Keratinocyte (primary cell): ENCODE measurements around the gene ATP8A1. TPM values are rescaled to one million over a fixed set of nuclear protein-coding genes. Genes with fewer than 3 reads are reported as not detected.

Experiments used
- DNase-seq: peaks from one replicate; pipeline ENCODE4 v3.0.0-alpha.2; 2011; ENCODE audit warnings: low read depth, missing footprints, low spot score
- FAIRE-seq: peaks from 2 replicates; lab custom pipeline; 2011; peaks lifted over from hg19 to GRCh38; lab: Jason Lieb, UNC
- H2AFZ ChIP-seq: 2 replicates; pipeline ENCODE4 v1.6.0; 2012; ENCODE audit warnings: low read length, control low read depth, inconsistent platforms; ENCODE audit not compliant: control insufficient read depth
- H3K27ac ChIP-seq: 2 replicates; pipeline ENCODE4 v1.5.1; 2011; ENCODE audit warnings: low read length; ENCODE audit not compliant: control insufficient read depth, insufficient read depth
- H3K27me3 ChIP-seq: 3 replicates; pipeline ENCODE4 v1.6.0; 2011; ENCODE audit warnings: low read length; ENCODE audit not compliant: control insufficient read depth, insufficient read depth; ENCODE audit errors: extremely low read depth
- H3K36me3 ChIP-seq, 2 experiments: 2 replicates in 1 of 2; 3 replicates in 1 of 2; pipeline ENCODE4 v1.5.1; 2011; ENCODE audit warnings: low read length in 2 of 2, mild to moderate bottlenecking in 1 of 2; ENCODE audit not compliant: control insufficient read depth in 2 of 2, insufficient read depth in 2 of 2; ENCODE audit errors: extremely low read depth in 1 of 2
- H3K4me1 ChIP-seq: 3 replicates; pipeline ENCODE4 v1.5.1; 2011; ENCODE audit warnings: low read length; ENCODE audit not compliant: control insufficient read depth, insufficient read depth; ENCODE audit errors: extremely low read depth
- H3K4me2 ChIP-seq: 3 replicates; pipeline ENCODE4 v1.6.0; 2011; ENCODE audit warnings: low read depth, low read length; ENCODE audit not compliant: control insufficient read depth, insufficient read depth; ENCODE audit errors: extremely low read depth
- H3K4me3 ChIP-seq, 3 experiments: fragments of 200-600 bp in 1 of 3; sonication (generic) in 1 of 3; 2 replicates in 2 of 3; 3 replicates in 1 of 3; pipeline ENCODE4 v1.5.1; 2011 to 2016; ENCODE audit warnings: low read length in 3 of 3, mild to moderate bottlenecking in 3 of 3, control low read depth in 2 of 3, inconsistent platforms in 1 of 3, low read depth in 1 of 3, mixed read lengths in 1 of 3, mixed run types in 1 of 3, moderate library complexity in 1 of 3; ENCODE audit not compliant: control insufficient read depth in 2 of 3, insufficient read depth in 2 of 3; ENCODE audit errors: extremely low read depth in 1 of 3
- H3K79me2 ChIP-seq: 2 replicates; pipeline ENCODE4 v1.6.0; 2012; ENCODE audit warnings: low read length; ENCODE audit not compliant: control insufficient read depth, insufficient read depth
- H3K9ac ChIP-seq: 3 replicates; pipeline ENCODE4 v1.6.0; 2011; ENCODE audit warnings: low read length; ENCODE audit not compliant: control insufficient read depth, insufficient read depth; ENCODE audit errors: extremely low read depth
- H3K9me1 ChIP-seq: 3 replicates; pipeline ENCODE4 v1.6.0; 2011; ENCODE audit warnings: low read length; ENCODE audit not compliant: control insufficient read depth, insufficient read depth; ENCODE audit errors: extremely low read depth
- H3K9me3 ChIP-seq: 2 replicates; pipeline ENCODE4 v1.5.1; 2012; ENCODE audit warnings: low read depth, low read length; ENCODE audit not compliant: control insufficient read depth
- H4K20me1 ChIP-seq: 3 replicates; pipeline ENCODE4 v1.6.0; 2011; ENCODE audit warnings: low read length; ENCODE audit not compliant: control insufficient read depth, insufficient read depth; ENCODE audit errors: extremely low read depth
- EZH2 ChIP-seq: IDR thresholded peaks from one replicate; pipeline ENCODE4 v1.6.1; 2012; ENCODE audit warnings: inconsistent platforms, mild to moderate bottlenecking, low read length, moderate library complexity
- dilution Hi-C: fragments of 300-500 bp; cut with MboI; formaldehyde crosslinking; loops from one replicate; pipeline ENCODE4 v1.7.0; 2020; ENCODE audit warnings: low sequenced_read_pairs; ENCODE audit not compliant: extremely low pct_ligation_motif_present
- polyA plus RNA-seq, 5 experiments: library from polyadenylated mRNA; depleted of rRNA in 3 of 5; stranded (reverse) in 3 of 5; stranded (forward) in 1 of 5; unstranded in 1 of 5; fragments of >200 nt; gene quantifications; 1 replicate in 1 of 5; 2 replicates in 3 of 5; 3 replicates in 1 of 5; pipeline versions ENCODE4 v1.2.1 to v1.2.3, GENCODE V29; 2011 to 2012; ENCODE audit warnings: missing spikeins in 2 of 5, low read depth in 1 of 5, low replicate concordance in 1 of 5
- TF ChIP-seq, protein P1 (sequence below), 3 experiments: IDR thresholded peaks in 1 of 3; conservative IDR thresholded peaks in 1 of 3; optimal IDR thresholded peaks in 1 of 3; 2 replicates in 2 of 3; 3 replicates in 1 of 3; pipeline versions ENCODE3 to v1.5.1; 2011; ENCODE audit warnings: low read length in 3 of 3, mild to moderate bottlenecking in 3 of 3, moderate library complexity in 2 of 3, control low read depth in 1 of 3, inconsistent platforms in 1 of 3; ENCODE audit not compliant: insufficient read depth in 2 of 3; ENCODE audit errors: extremely low read depth in 1 of 3

Gene ATP8A1
- polyA plus RNA-seq, 1 donor (not counting 4 experiments of a cell fraction or from before 2014, with no cell fraction given), result 0.20 TPM

DNA sequence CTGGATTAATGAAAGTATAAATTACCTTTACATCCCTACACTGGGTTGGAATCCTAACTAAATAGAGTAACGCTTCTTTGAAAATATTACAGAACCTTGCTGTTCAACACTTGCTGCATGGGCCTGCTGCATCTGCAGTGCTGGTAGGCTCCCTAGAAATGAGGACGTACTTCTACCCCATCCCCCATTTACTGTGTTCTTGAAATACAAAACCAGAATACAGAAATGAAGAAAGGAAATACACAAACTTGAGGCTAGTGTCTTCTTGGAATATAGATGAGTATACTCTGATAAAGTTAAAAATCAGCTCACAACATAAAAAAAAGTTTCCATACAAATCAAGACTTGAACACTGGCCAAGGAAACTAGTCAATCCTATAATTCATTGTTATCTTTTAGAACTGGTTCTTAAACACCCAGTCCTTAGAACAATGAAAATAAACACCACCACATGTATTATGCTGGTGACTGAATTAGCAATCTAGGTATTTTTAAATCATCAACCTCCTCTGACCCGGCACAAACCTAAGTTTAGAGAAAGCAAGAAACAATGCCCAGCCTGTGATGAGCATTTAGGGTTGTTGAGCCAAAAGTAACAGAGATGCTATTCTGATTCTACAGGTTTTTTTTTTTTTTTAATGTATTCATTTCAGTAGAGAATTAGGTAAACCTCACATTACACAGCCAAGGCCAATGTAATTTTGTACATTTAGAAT is 49.7 kb downstream of the ATP8A1 start:
- no peak overlapping the region for H3K4me3 ChIP-seq
- H3K27me3 ChIP-seq, result no peaks in the 10 kb centered on the region
- no peaks in the 10 kb centered on the region for H4K20me1 ChIP-seq
- H3K4me1 ChIP-seq, result no peaks in the 10 kb centered on the region
- no peaks in the 10 kb centered on the region for H3K9me3 ChIP-seq
- no peak overlapping the region for H3K4me2 ChIP-seq
- H2AFZ ChIP-seq, result no peak overlapping the region
- no peak overlapping the region for H3K9ac ChIP-seq
- H3K36me3 ChIP-seq, result no peaks in the 10 kb centered on the region
- no peaks in the 10 kb centered on the region for H3K9me1 ChIP-seq
- no peaks in the 10 kb centered on the region for H3K79me2 ChIP-seq
- no peak overlapping the region for H3K27ac ChIP-seq
- TF ChIP-seq, protein P1, sequence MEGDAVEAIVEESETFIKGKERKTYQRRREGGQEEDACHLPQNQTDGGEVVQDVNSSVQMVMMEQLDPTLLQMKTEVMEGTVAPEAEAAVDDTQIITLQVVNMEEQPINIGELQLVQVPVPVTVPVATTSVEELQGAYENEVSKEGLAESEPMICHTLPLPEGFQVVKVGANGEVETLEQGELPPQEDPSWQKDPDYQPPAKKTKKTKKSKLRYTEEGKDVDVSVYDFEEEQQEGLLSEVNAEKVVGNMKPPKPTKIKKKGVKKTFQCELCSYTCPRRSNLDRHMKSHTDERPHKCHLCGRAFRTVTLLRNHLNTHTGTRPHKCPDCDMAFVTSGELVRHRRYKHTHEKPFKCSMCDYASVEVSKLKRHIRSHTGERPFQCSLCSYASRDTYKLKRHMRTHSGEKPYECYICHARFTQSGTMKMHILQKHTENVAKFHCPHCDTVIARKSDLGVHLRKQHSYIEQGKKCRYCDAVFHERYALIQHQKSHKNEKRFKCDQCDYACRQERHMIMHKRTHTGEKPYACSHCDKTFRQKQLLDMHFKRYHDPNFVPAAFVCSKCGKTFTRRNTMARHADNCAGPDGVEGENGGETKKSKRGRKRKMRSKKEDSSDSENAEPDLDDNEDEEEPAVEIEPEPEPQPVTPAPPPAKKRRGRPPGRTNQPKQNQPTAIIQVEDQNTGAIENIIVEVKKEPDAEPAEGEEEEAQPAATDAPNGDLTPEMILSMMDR (optimal IDR thresholded peaks at IDR 0.05 in 1 of 3, IDR thresholded peaks at IDR 0.05 in 1 of 3, conservative IDR thresholded peaks at IDR 0.05 in 1 of 3; ENCODE audit: extremely low read depth in 1 of 3, insufficient read depth in 2 of 3, low read length in 3 of 3), result no peak
- TF ChIP-seq EZH2, result no peak
- no peak for DNase-seq
- FAIRE-seq, result no peak
- dilution Hi-C loops, result no loop called here

DNA sequence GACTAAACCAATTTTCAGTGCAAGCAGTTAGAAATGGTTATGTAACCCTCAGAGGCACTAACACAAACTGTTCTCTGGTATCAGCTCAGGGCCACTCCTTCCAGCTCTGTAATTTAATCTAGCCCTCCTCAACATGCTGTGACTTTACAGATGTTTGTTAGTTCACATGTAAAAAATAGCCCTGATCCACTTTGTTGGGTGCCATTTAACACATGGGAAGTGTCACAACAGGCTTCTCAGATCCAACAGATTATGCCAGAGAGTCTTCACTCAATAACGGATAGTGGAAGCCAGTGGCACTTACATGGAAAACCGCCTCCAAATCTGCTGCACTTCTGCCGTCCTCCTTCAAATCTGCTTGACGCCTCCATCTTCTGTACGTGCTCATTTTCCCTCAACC is 51.6 kb downstream of the ATP8A1 start:
- Histone ChIP-seq H3K27ac (no peak overlapping the region), H3K27me3 (no peaks in the 10 kb centered on the region), H3K4me2 (no peak overlapping the region), H3K9ac (no peak overlapping the region), H3K79me2 (no peaks in the 10 kb centered on the region), H3K9me3 (no peaks in the 10 kb centered on the region), H3K4me1 (no peaks in the 10 kb centered on the region), H3K4me3 (no peak overlapping the region), H4K20me1 (no peaks in the 10 kb centered on the region), H3K36me3 (no peaks in the 10 kb centered on the region), H3K9me1 (no peaks in the 10 kb centered on the region), H2AFZ (no peak overlapping the region)
- TF ChIP-seq EZH2, result no peak
- TF ChIP-seq, protein P1 (optimal IDR thresholded peaks at IDR 0.05 in 1 of 3, IDR thresholded peaks at IDR 0.05 in 1 of 3, conservative IDR thresholded peaks at IDR 0.05 in 1 of 3; ENCODE audit: extremely low read depth in 1 of 3, insufficient read depth in 2 of 3, low read length in 3 of 3), result no peak
- dilution Hi-C loops, result no loop called here
- no peak for DNase-seq
- no peak for FAIRE-seq
